ENCODE data around the gene DSCAM.

The DSCAM gene

DNA sequence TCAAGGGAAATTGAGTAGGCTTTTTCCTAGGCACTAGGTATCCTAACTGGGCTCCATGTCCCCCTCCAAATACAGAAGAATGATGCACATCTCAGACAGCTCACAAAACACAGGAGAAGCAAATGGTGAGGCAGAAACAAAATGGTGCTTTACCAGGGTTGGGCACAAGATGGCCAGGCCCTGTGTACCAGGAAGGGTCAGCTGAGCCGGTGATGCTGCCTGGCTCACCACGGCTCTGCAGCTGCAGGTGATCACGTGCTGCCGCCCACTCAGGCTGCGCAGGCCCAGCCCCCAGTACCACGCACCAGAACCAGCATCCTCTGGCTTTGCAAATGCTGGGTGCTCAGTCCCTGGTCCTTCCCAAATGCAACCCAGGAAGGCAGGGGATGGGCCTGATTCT, 993 bp upstream of the DSCAM start:
- no peak overlapping the region for H3K4me3 ChIP-seq (replicated peaks in 1 of 2; ENCODE audit: low read depth in 2 of 2, low read length in 2 of 2)
- TF ChIP-seq, protein P1, sequence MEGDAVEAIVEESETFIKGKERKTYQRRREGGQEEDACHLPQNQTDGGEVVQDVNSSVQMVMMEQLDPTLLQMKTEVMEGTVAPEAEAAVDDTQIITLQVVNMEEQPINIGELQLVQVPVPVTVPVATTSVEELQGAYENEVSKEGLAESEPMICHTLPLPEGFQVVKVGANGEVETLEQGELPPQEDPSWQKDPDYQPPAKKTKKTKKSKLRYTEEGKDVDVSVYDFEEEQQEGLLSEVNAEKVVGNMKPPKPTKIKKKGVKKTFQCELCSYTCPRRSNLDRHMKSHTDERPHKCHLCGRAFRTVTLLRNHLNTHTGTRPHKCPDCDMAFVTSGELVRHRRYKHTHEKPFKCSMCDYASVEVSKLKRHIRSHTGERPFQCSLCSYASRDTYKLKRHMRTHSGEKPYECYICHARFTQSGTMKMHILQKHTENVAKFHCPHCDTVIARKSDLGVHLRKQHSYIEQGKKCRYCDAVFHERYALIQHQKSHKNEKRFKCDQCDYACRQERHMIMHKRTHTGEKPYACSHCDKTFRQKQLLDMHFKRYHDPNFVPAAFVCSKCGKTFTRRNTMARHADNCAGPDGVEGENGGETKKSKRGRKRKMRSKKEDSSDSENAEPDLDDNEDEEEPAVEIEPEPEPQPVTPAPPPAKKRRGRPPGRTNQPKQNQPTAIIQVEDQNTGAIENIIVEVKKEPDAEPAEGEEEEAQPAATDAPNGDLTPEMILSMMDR (IDR thresholded peaks at IDR 0.05; ENCODE audit: low read depth, low read length) = no peak
- no peak for DNase-seq (ENCODE audit: low read depth in 2 of 2)

DNA sequence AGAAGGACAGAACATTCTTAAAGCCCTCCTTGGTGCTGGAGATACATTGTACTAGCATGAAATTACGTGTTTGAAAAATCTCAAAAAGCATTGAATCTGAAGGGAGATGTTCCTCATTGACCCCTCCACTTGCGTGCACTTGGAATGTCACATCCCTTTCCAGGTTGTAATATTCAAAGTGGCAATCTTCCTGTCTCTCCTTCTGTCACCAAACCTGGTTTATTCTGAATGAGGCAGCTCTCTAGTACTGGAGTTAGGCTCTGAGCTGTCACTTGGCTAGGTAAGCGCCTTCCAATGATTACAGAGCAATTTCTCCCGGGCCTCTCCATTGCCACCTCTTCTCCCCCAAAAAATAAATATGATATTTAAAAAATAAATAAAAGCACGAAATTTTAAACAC, 855 bp downstream of the DSCAM start:
- no peak for DNase-seq (ENCODE audit: low read depth in 2 of 2)
- H3K4me3 ChIP-seq (replicated peaks in 1 of 2; ENCODE audit: low read depth in 2 of 2, low read length in 2 of 2) = no peak overlapping the region
- TF ChIP-seq, protein P1 (IDR thresholded peaks at IDR 0.05; ENCODE audit: low read depth, low read length) = no peak

- TF ChIP-seq, protein P1 (IDR thresholded peaks at IDR 0.05; ENCODE audit: low read depth, low read length) = no peak
- no peak overlapping the region for H3K4me3 ChIP-seq (replicated peaks in 1 of 2; ENCODE audit: low read depth in 2 of 2, low read length in 2 of 2)
Measured at GRCh38 chr21:40845441-40845995, 1.4 kb downstream of the DSCAM start.

GRCh38 chr21:40844935-40845334, 2.0 kb downstream of the DSCAM start:
- TF ChIP-seq, protein P1 (IDR thresholded peaks at IDR 0.05; ENCODE audit: low read depth, low read length) = no peak
- no peak overlapping the region for H3K4me3 ChIP-seq (replicated peaks in 1 of 2; ENCODE audit: low read depth in 2 of 2, low read length in 2 of 2)
- no peak for DNase-seq (ENCODE audit: low read depth in 2 of 2)

More at GRCh38 chr21:40845441-40845995, 1.4 kb downstream of the DSCAM start:
- no peak for DNase-seq (ENCODE audit: low read depth in 2 of 2)

GRCh38 chr21:40842197-40842552, 4.8 kb downstream of the DSCAM start:
- TF ChIP-seq, protein P1 (IDR thresholded peaks at IDR 0.05; ENCODE audit: low read depth, low read length) = no peak
- no peak overlapping the region for H3K4me3 ChIP-seq (replicated peaks in 1 of 2; ENCODE audit: low read depth in 2 of 2, low read length in 2 of 2)
- DNase-seq (ENCODE audit: low read depth in 2 of 2) = no peak

DNA sequence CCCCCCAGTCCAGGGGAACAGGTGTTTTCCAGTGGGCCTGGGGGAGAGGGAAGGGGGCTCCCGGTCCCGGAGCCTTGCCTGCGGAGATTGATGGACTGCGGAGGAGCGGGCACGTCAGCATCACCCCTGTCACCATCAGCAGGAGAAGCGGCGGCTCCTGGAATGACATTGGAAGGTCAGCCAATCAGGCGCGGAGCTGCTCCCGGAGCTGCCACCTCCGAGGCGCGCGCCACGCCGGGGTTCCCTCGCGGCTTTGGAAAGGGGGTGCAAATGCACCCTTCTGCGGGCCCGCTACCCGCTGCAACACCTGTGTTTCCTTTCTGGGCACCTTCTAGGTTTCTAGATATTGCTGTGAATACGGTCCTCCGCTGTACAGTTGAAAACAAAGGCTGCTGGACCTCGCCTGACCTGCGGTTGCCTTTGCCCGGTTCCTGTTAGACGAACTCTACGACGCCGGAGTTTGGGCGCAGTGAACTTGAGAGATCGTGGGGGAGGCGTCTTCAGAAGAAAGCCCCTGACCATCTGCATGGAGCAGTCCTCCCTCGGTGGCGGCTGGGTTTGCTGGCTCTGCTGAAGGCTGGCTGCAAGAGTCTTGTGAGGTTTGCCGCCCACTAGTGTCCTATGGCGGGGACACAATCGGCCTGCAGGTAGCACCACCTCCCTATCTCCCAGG, 5.3 kb downstream of the DSCAM start:
- TF ChIP-seq, protein P1 (IDR thresholded peaks at IDR 0.05; ENCODE audit: low read depth, low read length) = no peak

More for the DNA sequence above, 5.3 kb downstream of the DSCAM start:
- H3K4me3 ChIP-seq (replicated peaks in 1 of 2; ENCODE audit: low read depth in 2 of 2, low read length in 2 of 2) = no peak overlapping the region
- no peak for DNase-seq (ENCODE audit: low read depth in 2 of 2)
